OCI-M1 (cell line): ENCODE results near the gene RCHY1.

Source experiments
- DNase-seq: peaks from one replicate; lab custom pipeline; 2025; lab: John Stamatoyannopoulos, UW

Gene RCHY1

DNA sequence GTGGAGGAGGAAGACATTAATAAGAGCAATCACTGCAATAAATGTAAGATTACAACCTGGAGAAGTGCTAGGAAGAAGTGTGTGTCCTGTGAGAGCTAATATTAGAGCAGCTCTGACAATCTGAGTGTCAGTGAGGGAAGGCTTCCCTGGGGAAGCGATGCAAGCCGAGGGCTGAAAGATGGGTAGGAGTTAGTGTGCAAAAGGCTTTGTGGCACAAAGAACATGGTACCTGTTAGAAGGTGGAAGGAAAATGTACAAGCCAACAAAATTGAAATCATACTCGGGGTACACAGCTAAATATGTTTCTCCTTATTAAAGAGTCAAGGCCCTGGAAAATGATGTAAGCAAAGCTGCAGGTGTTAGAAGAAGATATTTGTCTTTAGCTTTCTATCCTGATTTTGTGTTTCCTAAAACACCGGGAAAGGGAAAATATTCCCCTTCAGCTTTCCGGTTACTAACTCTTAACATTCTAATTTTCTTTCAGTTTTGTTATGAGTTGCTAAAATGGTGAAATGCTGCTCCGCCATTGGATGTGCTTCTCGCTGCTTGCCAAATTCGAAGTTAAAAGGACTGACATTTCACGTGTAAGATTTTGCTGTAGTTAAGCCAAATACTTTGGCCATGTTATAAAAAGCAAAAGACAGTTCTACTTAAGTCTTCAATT lies 878 bp upstream of the RCHY1 start:
- DNase-seq: peak; percentile 35

DNA sequence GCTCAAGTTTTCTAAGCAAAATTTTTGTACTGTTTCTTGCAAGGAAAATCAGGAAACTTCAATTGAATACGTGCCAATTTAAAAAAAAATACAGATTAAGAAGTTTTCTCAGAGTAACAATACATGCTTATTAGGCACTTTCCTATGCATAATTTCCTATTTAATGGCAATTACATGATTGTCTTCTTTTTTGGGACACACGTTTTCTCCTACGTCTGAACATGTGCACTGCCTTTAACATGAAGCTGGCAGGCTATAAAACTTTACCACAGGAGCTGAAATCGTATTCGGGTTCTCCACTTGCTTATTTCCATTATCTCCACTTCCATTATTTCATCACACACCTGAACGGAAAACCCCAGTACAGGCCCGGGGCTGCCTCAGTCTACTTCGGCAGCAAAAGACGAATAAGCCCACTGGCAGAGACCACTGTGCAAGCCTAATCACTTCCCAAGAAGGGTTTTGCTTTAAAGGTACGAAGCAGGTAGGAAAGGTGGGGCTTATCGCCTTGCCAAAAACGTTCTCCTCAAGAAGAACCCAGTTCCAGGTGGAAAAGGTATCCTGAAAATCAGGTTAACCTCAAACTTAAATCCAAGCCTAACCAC lies 575 bp downstream of the RCHY1 start:
- no peak for DNase-seq

DNA sequence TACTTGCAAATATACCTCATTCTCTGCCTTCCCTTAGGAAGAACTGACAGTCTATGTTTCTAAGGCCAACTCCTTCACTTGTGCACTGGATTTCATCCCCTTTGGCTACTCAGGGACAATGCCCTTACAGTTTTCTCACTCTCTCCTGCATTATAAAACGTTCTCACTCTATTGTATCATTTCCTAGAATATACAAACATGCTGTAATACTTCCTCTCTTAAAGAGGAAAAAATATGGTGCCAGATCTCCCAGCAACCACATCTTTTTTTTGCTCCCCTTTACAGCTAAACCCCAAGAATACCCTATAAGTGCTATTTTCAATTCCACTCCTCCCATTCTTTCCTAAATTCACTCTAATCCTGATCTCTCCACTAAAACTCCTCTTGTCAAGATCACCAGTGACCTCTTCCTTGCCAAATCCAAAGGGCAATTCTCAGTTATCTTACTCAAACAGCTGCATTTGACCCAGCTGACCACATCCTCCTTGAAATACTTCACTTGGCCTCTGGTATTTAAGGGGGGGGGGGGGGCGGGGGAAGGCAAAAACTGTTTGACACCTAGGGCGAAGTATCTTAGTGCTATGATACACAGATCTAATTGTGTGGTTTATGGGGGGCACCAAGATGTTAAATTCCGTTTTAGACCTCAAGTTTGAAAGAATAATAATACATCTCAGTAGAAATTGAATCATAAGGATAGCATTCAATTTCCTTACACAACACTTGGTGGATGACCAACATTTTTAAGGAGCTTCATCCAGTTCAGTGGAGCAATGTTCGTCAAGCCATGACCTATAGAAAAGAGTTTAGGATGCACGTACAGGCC lies 1.6 kb downstream of the RCHY1 start:
- DNase-seq: peak; percentile 94

DNA sequence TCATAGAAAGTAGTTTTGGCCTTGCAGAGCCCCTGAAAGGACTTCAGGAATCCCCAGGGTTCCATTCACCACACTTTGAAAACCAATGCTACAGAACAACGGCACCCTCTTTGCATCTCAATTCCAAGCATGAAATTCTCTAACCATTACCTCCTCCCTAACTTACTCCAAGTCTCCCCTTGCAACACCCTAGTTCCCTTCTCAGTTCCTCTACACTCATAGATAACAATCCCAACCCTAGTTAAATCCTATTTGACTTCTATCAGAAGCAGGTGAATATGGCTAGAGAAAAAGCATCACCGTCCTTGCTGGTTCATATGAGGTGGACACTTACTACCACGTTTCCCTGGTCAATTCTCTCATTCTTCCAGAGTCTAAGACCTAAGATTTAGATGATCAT lies 2.4 kb downstream of the RCHY1 start:
- no peak for DNase-seq

DNA sequence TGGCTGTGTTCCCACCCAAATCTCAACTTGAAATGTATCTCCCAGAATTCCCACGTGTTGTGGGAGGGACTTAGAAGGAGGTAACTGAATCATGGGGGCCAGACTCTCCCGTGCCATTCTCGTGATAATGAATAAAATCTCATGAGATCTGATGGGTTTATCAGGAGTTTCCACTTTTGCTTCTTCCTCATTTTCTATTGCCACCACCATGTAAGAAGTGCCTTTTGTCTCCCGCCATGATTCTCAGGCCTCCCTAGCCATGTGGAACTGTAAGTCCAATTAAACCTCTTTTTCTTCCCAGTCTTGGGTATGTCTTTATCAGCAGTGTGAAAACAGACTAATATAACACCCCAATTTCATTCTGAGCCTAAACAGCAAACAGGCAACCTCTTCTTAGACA lies 4.6 kb downstream of the RCHY1 start:
- peak; percentile 44 for DNase-seq

DNA sequence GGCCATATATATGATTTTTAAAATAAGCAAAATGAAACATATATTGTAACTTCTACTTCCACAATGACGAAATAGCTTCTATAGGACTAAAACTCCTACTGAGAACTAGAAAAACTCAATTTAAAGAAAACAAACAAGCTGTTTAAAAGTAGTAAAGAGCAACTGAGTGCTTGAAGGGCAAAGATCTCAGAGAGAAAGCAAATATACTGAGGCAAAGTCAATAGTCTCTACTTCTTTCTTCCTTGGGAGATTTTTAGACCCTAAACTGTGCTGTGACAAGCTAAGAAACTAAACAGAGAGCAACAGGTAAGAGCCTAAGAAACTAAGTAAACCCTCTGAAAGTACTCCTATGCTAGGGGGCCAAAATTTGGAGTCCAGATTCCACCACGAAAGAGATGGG lies 8.6 kb downstream of the RCHY1 start:
- no peak for DNase-seq

DNA sequence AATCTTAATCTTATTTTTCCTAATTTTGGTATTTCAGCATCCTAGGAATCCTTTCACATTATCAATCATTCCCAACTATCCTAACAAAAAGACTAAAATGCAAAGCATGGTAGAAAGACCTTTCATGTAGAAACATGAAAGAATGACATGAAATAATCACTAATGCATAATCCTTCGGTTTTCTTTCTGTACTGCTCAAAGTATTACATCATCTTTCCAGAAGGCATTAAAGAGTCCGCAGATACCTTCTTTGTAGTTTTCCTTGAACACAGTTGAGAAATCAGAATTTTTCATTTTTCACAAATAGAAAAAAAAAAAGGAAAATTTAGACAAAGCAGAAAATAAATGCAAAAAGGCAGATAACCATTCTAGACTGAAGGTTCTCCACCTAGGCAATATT lies 11.5 kb downstream of the RCHY1 start:
- DNase-seq: no peak

DNA sequence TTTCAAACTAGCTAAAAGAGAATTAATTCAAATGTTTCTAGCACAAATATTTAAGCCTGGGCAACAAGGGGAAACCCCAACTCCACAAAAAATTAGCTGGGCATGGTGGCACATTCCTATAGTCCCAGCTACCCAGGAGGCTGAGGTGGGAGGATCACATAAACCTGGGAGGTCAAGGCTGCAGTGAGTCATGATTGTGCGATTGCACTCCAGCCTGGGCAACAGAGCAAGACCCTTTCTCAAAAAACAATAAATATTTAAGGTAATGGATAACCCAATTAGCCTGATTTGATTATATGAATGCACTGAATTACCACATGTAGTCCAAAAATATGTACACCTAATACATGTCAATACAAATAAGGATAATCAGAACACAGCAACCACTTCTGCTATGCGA lies 14.3 kb downstream of the RCHY1 start:
- DNase-seq: no peak

DNA sequence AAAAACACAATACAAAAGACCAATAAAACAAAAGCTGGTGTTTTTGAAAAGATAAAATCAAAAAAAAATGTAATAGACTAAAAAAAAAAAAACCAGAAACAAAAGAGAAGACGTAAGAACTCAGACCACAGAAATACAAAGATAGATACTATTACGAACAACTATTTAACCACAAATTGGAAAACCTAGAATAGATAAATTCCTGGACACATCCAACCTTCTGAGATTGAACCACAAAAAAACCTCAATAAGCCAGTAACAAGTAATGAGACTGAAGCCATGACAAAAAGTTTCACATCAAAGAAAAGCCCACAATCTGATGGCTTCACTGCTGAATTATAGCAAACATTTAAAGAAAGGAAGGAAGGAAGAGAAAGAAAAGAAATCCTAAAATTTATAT lies 16.2 kb downstream of the RCHY1 start:
- DNase-seq: no peak

DNA sequence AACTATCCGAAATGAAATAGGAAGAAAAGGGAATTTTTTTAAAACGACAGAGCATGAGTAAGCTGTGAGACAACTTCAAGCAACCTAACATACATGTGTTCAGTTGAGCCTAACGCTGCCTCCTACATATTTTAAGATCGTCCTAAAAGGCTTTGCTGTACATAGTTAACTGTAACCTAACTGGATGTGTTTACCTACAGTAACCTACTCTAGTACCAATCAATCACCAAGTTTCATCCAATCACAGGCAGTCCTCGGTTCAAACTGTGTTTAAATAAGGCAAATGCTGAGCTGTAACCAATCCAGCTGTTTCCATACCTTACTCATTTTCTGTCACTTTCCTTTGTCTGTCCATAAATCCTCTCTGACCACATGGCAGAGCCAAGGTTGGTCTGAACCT lies 17.1 kb downstream of the RCHY1 start:
- no peak for DNase-seq

DNA sequence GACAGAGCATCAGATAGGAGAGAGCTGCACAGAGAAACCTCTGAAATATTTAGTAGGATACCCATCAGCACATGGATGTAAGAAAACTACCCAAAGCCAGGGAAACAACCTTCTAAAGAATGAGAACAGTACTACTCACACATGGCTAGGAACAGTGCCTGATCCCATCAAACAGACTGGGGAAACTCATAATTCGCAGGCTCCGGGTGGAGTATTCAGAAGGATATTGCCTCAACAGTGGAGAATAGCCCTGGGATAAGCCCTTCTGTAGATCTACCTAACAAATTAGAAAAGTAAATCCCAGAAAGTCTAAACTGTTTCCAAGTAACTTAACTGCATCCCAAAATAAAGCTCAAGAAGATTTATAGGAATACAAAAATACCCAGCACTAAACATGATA lies 17.8 kb downstream of the RCHY1 start:
- DNase-seq: no peak

DNA sequence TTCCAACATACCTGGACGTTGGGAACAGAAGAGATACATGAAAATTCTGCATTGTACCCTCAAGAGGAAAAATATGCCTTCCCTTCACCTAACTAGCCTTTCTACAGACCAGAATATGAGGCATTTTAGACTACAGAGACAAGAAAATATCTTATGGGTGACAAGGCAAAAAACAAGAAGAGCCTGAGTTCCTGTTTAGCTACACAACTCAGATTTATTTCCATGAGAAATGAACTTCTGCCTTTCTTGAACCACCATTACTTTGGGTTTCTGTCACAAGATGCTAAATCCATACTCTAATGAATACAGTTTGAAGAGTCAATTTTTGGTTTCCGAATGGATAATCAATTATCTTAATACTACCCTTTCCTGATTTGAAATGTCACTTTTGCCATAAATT lies 18.7 kb downstream of the RCHY1 start:
- peak; percentile 38 for DNase-seq

DNA sequence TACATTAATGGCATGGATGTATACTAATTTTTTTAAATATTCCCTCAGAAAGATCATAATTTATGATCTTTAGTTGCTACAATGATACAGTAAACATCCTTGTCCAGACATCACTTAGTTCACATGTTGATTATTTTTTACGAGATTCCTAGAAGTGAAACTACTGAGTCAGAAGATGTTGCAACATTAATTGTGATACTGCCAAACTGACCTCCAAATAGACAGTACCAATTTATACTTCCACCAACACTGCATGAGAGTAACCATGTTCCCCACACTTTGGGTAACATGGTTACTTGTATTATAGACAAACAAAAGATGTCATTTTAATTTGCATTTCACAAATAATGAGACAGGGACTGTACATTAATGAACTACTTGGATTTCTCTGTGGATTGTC lies 19.6 kb downstream of the RCHY1 start:
- peak; percentile 31 for DNase-seq

DNA sequence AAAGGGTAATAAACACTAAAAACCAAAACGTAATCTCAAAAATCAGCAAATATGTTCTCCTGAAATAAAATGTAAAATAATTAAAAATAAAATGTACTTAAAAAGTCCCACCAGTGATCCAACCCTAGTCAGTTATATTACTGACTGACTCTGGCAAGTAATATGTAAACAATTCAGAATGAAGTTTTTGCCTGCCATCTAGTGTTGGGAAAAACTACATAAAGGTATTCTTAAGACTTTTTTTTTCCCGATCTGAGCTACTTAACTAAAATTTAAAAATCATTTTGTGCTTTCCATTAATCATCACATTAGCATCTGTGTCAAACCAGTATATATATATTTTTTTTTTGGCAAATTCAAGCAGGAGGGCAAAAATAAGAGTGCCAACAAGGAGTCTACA lies 24.0 kb downstream of the RCHY1 start:
- peak; percentile 49 for DNase-seq

DNA sequence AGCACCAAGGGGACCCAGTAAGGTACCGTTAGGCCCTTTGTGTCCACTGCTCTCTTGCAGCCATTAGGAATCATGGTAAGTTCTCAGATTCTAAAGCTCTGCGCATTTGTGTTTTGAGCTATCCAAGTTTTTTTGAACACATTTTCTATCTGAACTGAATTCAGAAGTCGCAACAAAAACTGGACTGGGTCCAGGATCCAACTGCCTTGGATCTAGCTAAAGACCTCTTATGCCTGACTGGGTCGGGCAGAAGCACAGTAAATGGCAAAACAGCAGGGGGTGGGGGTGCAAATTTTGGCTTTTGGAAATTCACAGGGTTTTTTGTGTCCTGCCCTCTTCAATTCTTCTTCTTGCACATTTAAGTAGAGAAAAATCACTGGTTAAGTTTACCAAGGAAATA lies 30.0 kb downstream of the RCHY1 start:
- no peak for DNase-seq

DNA sequence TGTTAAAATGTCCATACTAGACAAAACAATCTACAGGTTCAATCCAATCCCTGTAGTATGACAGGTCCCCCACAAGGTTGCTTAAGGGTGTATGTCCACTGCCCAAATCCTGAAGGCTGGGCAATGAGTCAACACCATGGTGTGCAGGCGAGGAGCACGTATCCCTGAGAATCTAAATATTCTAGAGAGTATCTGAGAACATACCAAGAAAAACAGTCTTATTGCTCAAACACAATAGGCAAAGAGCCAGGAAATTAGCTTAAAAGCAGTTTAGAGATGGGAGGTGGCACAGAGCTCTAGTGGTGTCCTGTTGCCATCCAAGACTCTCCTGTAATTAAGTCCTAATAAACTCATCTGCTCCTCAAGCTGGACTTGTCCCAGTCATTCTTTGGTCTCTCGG lies 37.0 kb downstream of the RCHY1 start:
- DNase-seq: no peak

DNA sequence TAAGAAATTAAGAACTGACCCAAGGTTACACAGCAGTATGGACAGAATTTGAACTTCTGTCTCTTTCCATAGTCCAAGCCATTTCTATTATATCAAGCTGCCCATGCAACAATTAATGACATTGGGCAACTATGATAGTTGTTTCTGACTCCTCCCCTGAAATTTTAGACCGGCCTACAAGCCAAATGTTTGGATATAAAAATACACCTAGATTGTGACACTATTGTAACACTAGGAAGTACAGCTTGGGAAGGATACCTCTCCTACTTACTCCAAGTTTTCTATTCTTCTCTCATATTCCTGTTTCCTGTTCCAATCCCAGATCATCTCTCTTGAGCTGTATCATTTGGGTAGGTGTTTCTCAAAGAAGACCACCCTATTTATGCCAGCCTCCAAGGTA lies 43.5 kb downstream of the RCHY1 start:
- no peak for DNase-seq

DNA sequence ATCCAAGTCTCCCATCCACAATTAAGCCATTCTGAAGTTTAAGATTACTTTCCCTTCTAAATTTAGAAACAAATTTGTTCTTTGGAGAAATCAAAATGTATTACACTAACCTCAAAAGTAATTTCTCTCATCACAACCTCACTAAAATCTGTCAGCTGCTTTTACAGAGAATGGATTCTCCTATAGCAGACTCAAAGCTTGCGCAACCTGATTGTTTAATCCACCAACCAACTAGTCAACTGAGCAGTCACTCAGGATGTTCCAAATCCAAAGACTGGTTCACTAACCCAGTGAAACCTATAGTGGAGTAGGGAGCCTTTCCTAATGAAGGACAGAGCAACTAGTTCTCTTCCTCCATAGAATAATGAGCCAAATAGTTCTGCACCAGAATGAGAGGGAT lies 44.3 kb downstream of the RCHY1 start:
- no peak for DNase-seq

DNA sequence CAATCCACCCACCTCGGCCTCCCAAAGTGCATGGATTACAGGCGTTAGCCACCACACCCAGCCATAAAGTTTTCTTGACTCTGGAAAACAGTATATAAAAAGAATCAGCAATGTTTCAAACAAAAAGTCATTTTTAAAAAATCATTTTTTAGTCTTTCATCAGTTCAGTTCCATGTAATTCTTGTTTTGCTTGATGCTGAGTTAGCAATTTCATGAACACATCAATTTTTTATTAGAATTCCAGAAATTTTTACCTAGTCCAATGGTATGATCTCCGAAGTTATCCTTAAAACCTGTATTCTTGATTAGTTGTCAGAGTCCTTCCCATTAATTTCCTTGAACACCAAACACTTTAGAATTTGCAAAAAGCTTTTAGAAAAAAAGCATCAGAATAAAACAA lies 56.8 kb downstream of the RCHY1 start:
- DNase-seq: no peak

DNA sequence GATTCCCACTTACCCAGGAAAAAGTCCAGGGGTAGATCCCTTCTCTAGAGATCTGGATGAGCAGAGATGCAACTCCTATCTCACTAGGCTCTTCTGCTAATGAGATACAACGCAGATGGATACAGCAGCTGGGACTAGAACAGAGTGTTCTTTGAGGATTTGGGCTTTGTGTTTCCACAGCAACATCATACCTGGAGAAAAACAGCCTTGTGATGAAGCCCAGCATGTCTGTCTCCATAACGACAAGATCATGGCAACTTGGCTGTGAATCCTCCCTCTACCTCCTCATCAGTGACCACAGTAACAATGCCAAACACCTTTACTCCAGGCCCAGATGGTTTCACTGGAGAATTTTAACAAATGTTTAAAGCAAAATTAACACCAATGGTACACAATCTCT lies 80.1 kb downstream of the RCHY1 start:
- DNase-seq: no peak

DNA sequence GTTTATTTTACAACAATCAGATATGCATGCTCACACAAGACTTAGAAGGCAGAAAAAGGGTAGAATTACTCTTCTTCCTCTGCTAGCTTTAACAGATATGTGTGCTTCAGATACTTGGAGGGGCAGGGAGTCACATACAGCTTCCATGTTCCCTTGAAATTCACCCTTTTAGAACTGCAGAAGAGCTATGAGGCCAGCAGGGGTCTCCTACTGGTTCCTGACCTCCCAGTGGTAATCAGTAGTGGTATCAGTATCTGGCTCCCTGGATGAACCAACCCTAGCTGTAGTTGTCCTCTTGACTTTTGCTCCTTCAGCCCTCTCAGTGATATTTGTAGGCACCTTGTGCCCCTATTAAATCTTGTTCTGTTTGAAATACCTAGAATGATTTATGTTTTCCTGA lies 81.5 kb downstream of the RCHY1 start:
- DNase-seq: peak; percentile 54

DNA sequence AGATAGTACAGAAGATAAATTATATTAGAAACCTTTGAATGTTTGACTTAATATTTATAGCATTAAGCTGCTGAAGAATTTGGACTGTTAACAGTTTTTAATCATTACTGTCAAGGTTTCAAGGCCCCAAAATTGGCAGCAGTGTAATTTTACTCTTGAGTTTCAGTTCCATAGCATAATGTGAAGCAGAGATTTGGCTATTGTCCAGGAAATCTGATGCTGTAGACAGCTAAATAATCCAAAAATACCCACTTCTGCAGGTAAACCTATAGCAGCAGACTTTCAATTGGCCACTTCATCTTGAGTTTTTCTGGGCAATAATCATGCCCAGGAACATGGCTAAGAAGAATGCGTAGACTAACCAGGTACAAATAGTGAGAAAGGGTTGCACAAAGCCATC lies 85.0 kb downstream of the RCHY1 start:
- no peak for DNase-seq
